ENCODE results near the gene ANKRD33B. TPM values are rescaled to one million over a fixed set of nuclear protein-coding genes. Genes with fewer than 3 reads are reported as not detected.

The ANKRD33B gene
- total RNA-seq, 6 experiments from 2014 or later, result 6.3 to 13.2 (median 11.9) TPM

- Mint-ChIP-seq H3K9me3 (no peaks in the 10 kb centered on the region), H3K27me3 (ENCODE audit: insufficient read depth) (no peaks in the 10 kb centered on the region), H3K4me3 (peak overlapping the region; percentile 54; the same call in 1 of the 2 replicates), H3K4me1 (ENCODE audit: low read depth) (peaks cover 41% of the 10 kb centered on the region), H3K36me3 (ENCODE audit: low read depth) (no peaks in the 10 kb centered on the region), H3K27ac (no peak overlapping the region; the same call in none of the 2 replicates)
- no peak for TF ChIP-seq CTCF (IDR thresholded peaks at IDR 0.05)
- DNase-seq, result no peak
These were observed 543 bp upstream of the ANKRD33B start for GRCh38 chr5:10563110-10563944.

- no peak for DNase-seq
- Mint-ChIP-seq H3K36me3 (ENCODE audit: low read depth) (no peaks in the 10 kb centered on the region), H3K9me3 (no peaks in the 10 kb centered on the region), H3K4me3 (peak overlapping the region; percentile 92), H3K27ac (peak overlapping the region; percentile 15; the same call in 1 of the 2 replicates), H3K27me3 (ENCODE audit: insufficient read depth) (no peaks in the 10 kb centered on the region), H3K4me1 (ENCODE audit: low read depth) (peaks cover 35% of the 10 kb centered on the region)
- no peak for TF ChIP-seq CTCF (IDR thresholded peaks at IDR 0.05)
These were observed 1.2 kb downstream of the ANKRD33B start for GRCh38 chr5:10564838-10565784.

- no peak for TF ChIP-seq CTCF (IDR thresholded peaks at IDR 0.05)
- no peaks in the 10 kb centered on the region for H3K9me3 Mint-ChIP-seq
- H3K4me3 Mint-ChIP-seq, result peak overlapping the region; percentile 92
- H3K4me1 Mint-ChIP-seq (ENCODE audit: low read depth), result peaks cover 33% of the 10 kb centered on the region
- H3K27me3 Mint-ChIP-seq (ENCODE audit: insufficient read depth), result no peaks in the 10 kb centered on the region
- no peaks in the 10 kb centered on the region for H3K36me3 Mint-ChIP-seq (ENCODE audit: low read depth)
- no peak for DNase-seq
- H3K27ac Mint-ChIP-seq, result peak overlapping the region; percentile 42
These were observed 2.1 kb downstream of the ANKRD33B start for GRCh38 chr5:10565785-10566542.

GRCh38 chr5:10566543-10567068 is 2.7 kb downstream of the ANKRD33B start:
- Mint-ChIP-seq H3K9me3 (no peaks in the 10 kb centered on the region), H3K4me3 (peak overlapping the region; percentile 92), H3K27ac (no peak overlapping the region; the same call in none of the 2 replicates), H3K36me3 (ENCODE audit: low read depth) (no peaks in the 10 kb centered on the region), H3K27me3 (ENCODE audit: insufficient read depth) (no peaks in the 10 kb centered on the region), H3K4me1 (ENCODE audit: low read depth) (peaks cover 33% of the 10 kb centered on the region)
- no peak for DNase-seq
- TF ChIP-seq CTCF (IDR thresholded peaks at IDR 0.05), result no peak

GRCh38 chr5:10567121-10567591 is 3.3 kb downstream of the ANKRD33B start:
- H3K36me3 Mint-ChIP-seq (ENCODE audit: low read depth), result no peaks in the 10 kb centered on the region
- TF ChIP-seq CTCF (IDR thresholded peaks at IDR 0.05), result no peak
- DNase-seq, result no peak
- no peaks in the 10 kb centered on the region for H3K9me3 Mint-ChIP-seq
- peak overlapping the region; percentile 92 for H3K4me3 Mint-ChIP-seq
- H3K4me1 Mint-ChIP-seq (ENCODE audit: low read depth), result peaks cover 33% of the 10 kb centered on the region
- H3K27me3 Mint-ChIP-seq (ENCODE audit: insufficient read depth), result no peaks in the 10 kb centered on the region
- H3K27ac Mint-ChIP-seq, result no peak overlapping the region; the same call in 1 of the 2 replicates

Data from HFFc6 (cell line).